ENCODE measurements around the gene RUNX3.
"Not testable (repeated sequence)": the region's sequence is repeated elsewhere in the genome, so short reads cannot be mapped to it uniquely, and the experiment has no call there.

RUNX3 gene

DNA sequence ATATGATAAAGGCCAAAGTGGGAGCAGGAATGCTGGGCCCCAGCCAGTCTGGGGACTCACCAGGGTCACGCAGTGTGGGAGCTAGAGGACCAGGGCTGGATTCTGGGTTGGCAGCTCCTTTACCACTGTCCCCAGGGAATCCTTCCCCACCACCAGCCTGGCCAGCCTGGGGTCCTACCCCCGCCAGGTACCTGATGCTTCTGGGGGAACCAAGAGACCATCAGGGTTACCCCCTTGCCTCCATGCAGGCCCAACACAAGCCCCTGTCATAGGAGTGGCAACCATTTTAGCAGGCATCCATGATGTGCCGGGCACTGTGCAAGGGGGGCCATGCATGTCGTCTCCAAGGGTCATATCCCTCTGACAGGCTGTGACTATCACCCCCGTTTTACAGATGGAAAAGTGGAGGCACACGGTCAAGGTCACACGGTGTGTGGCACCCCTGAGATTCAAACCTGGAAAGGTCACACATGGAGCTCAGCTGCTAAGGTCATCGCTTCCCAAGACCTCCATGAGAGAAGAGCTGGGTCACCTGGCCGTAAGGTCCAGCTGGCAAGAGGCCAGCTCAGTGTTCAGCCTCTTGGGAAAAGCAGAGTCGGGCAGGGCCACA, 16.4 kb downstream of the RUNX3 start:
- no peak for DNase-seq (ENCODE audit: low spot score)

DNA sequence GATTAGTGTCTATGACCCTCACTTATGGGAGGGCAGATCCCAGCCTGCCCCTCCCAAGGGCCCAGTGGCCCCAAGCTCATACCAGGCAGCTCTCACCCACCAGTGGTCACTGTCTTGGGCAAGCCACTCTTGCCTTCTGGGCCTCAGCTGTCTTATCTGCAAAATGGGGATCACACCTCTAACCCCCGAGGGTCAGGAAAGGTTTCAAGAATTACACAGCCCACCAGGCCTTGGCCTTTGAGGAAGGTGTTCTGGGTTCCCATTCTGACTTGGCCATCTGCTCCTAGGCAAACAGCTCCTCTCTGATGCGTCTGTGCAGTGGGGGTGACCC, 16.8 kb downstream of the RUNX3 start:
- DNase-seq (ENCODE audit: low spot score): no peak

DNA sequence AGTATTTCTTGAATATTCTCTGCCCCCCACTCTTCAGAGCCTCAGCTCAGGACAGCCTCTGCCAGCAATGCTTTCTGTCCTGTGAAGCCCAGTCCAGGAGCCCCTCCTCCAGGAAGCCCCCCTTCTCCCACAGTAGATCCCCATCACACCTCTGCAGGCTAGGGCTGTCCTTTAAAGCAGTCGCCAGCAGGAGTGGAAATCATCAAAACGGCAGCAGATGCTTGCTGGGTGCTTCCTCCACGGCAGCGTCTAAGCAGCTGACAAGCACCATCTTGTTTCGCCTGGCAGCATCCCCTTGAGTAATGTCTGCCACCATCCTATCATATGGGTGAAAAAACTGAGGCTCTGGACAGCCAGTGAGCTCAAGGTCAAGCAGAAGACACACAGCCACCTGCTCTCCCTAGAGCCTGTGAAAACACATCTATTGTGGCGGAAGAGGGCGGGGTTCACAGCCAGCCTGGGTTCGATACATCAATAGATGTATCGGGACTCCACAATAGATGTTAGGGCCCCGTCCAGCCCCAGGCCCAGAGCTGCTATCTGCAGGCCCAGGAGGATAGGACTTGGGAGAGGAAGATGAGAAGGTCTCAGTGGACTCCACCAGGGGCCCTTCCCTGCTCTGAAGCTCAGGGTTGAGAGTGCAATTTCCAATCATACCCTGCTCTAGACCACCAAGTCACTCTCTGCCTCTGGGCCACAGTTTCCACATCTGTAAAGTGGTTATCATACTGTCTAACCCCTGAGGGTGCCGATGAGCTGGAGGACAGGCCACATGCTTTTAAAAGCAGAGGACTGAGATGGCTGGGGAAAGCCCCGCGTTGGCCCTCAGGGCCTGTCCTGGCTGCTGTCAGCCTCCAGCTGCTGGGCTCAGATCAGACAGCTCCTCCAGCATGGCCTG, 17.5 kb downstream of the RUNX3 start:
- DNase-seq (ENCODE audit: low spot score): no peak

DNA sequence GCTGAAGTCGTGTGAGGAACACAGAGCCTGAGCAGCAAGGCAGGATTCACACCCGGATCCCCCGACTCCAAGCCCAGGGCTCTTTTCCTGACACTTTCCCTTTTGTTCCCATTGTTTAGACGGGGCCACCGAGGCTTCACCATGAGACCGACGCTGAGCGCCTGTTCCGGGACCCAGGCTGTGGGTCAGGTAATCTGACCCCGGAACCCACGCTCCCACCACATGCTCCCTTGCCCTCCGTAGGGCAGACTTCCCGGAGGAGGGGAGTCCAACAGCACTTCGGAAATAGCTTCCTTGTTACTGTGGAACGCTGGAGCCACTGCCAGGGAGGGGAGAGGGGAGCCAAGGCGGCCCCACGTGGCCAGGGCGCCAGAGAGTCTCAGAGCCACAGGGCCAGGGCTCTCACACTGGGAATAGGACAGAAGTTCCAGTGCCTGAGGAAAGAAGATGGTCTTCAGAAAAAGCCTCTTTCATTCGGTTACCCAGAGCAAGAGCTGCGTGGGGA, 18.4 kb downstream of the RUNX3 start:
- DNase-seq (ENCODE audit: low spot score): no peak

GRCh38 chr1:24910751-24911650, 19.1 kb downstream of the RUNX3 start:
- no peak for DNase-seq (ENCODE audit: low spot score)

DNA sequence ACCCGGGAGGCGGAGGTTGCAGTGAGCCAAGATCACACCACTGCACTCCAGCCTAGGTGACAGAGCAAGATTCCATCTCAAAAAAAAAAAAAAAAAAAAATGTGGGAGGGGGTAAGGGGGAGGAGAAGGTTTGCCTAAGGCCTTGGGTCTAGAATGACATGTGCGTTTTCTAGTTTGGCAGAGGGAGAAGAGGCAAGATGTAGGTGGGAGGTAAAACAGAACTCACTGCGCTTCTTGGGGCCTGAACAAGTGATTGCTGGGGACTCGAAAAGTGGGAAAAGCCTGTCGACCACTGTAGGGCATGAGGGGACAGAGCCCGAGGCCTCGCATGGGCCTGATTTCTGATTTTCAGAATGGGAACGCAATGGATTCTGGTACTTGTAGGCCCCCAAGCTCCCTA, 19.9 kb downstream of the RUNX3 start:
- no peak for DNase-seq (ENCODE audit: low spot score)

GRCh38 chr1:24909388-24909898, 20.6 kb downstream of the RUNX3 start:
- DNase-seq (ENCODE audit: low spot score): peak; percentile 70

GRCh38 chr1:24908591-24909259, 21.4 kb downstream of the RUNX3 start:
- no peak for DNase-seq (ENCODE audit: low spot score)

DNA sequence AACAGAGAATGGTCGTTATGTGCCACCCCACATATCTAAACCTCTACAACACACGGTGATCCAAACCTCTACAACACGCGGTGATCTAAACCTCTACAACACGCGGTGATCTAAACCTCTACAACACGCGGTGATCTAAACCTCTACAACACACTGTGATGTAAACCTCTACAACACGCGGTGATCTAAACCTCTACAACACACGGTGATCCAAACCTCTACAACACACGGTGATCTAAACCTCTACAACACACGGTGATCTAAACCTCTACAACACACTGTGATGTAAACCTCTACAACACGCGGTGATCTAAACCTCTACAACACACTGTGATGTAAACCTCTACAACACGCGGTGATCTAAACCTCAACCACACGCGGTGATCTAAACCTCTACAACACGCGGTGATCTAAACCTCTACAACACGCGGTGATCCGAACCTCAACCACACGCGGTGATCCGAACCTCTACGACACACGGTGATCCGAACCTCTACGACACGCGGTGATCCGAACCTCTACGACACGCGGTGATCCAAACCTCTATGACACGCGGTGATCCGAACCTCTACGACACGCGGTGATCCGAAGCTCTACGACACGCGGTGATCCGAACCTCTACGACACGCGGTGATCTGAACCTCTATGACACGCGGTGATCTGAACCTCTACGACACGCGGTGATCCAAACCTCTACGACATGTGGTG, 22.3 kb downstream of the RUNX3 start:
- DNase-seq (ENCODE audit: low spot score): not testable (repeated sequence)

GRCh38 chr1:24906760-24907490, 23.2 kb downstream of the RUNX3 start:
- DNase-seq (ENCODE audit: low spot score): no peak

DNA sequence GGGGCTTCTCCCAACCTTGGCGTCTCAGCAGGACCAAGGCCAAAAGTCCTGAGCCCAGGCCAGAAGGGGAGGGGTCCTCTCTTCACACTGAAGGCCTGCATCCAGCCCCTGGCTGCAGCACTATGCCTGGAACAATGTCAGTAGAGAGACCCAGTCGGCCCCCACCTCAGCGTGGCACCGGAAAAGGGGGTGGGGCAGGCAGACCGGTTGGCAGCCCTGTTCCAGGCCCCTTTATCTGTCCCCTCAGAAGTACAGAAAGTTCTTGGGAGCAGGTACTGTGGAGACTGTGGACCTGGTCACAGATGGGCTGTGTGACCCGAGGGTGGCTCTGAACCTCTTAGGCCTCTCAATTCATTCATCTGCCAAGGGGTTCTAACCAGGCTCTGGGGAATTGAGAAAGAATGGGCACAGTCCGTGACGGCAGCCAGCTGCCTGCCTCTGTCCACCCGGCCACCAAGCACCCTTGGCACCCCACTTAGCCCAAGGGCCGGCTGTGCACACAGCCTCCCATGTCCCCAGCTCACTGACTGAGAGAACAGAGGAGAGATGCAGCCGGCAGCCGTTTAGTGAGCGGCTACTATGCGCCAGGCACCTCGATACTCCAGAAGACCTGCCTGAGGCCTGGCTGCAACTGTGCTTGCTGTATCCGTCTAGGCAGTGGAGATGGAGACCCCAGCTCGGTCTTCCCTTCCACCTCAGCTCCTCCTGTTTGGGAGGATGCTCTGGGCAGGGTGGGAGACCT, 23.9 kb downstream of the RUNX3 start:
- DNase-seq (ENCODE audit: low spot score): no peak

DNA sequence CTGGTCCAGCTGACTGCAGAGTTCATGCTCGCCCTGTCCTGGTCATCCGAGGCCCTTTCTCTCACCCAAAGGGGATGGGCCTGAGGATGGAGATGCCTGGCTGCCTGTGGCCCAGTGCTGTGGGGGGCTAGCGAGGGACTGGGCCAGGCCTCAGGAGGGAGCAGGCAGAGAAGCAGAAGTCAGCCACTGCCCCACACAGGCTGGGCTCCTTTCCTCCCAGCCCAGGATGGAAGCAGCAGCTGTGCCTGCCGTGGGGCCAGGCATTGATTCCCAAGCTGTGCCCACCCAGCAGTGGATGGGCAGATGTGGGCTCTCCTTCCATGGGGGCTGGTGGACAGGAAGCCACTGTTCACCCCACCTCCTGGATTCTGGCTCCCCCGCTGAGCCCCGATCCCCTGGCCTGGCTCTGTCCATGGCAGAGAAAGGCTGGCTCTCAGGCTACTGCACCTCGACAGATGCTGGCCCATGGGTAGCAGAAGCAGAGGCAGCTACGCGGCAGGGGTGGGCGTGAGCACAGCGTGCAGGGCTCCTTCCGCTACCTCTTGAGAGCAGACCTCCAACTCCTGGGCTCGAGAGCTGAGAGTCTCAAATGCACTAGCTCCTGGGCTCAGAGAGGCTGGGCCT, 24.6 kb downstream of the RUNX3 start:
- DNase-seq (ENCODE audit: low spot score): no peak

DNA sequence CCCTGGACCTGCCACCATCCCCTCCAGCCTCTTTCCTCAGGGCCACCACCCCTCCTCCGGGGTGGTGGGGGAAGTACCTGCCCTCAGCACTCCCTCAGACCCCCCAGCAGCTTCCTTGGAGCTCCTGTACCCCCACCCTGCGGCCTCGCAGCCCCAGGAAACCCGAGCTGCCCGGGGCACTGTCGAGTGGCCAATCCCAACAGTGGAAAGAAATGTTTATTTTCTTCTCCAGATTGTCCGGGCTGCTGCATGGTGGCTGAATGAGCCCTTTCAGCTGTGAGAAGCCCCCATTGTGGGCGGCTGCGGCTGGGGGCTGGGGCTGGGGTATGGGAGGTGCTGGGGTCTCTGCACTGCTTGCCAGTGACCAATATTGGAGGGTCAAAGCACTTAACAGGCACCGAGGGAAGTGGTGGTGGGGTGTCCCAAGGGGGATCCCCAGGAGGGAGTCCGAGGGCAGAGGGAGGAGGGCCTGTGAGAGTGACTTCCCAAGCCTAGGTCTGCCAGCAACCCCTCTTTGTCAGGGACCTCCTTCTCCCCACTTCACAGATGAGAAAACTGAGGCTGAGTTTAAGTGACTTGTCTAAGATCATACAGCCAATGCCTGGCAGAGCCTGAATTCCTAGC, 25.2 kb downstream of the RUNX3 start:
- DNase-seq (ENCODE audit: low spot score): no peak

- DNase-seq (ENCODE audit: low spot score): no peak
Observed at GRCh38 chr1:24903955-24904730, 25.9 kb downstream of the RUNX3 start.

GRCh38 chr1:24903560-24903954, 26.5 kb downstream of the RUNX3 start:
- DNase-seq (ENCODE audit: low spot score): no peak

DNA sequence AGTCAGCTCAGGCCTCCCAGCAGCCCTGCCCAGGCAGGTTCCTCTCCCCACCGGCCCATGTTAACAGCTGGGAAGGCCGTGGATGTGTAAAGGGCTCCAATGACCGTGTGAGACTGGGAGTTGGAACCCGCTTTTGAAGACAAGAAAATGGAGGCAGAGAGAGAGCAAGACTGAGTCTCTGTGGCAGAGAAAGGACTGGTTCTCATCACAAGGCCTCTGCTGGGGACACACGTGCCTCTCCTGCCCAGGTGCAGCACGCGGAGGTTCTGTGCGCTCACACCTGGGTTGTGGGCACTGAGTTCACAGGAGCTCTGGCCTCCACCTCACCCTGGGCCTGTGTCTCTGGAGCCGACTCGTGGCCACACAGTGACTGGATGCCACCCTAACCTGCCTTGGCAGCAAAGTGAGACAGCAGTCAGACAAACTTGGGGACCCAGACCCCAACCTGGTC, 27.0 kb downstream of the RUNX3 start:
- DNase-seq (ENCODE audit: low spot score): no peak

DNA sequence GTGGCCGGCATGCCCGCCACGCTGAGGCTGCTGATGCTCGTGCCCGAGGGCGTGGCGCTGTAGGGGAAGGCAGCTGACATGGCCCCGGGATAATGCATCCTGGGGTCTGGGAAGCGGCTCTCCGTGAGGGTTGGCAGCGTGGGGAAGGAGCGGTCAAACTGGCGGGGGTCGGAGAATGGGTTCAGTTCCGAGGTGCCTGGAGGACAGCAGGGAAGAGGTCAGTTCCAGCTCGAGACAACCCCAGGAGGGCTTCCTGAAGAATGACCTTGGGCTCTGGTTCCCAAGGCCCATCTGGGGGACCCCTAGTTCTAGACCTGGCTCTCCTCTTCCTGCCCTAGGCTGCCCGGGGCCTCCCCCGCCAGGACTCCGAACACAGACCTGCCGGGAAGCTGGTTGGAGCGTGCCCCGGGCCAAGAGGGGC, 27.6 kb downstream of the RUNX3 start:
- no peak for DNase-seq (ENCODE audit: low spot score)
